Measurements from ENCODE around the gene UQCRQ.

UQCRQ gene

GRCh38 chr5:132866342-132867045 is at the start of gene UQCRQ, which contains the start of gene GDF9:
UQCRQ (plus strand) TSS chr5:132866642; CDS start chr5:132866882, 240 bp downstream.
GDF9 (minus strand) TSS chr5:132866469; CDS start chr5:132864533, 1,936 bp downstream.
- DNase-seq: peak; percentile 83 to 99 (median 97)

DNA sequence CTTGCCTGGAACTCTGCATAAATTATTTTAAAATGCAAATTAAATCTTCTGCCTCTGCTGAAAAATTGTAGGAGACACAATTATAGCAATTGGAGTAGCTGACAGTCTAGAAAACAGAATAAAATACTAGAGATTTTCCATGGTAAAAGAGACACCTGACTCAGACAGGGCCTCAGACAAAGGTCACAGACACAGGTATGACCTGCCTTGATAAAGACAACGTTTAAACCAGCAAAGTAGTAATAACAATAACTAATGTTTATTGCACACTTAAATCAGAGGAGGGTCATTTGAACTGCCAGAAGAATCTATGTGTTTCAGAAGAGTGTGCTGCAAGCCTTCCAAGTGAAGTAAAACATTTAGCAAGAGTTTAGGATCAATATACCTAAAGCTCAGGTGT is 49.4 kb upstream of the UQCRQ start:
- no peak for DNase-seq

- peak in 34 of 56 donors; percentile 21 to 84 (median 57) for DNase-seq
Measured at GRCh38 chr5:132819468-132819867, 47.0 kb upstream of the UQCRQ start.

GRCh38 chr5:132820162-132820754 is 46.2 kb upstream of the UQCRQ start:
- peak; percentile 26 to 97 (median 89) for DNase-seq

DNA sequence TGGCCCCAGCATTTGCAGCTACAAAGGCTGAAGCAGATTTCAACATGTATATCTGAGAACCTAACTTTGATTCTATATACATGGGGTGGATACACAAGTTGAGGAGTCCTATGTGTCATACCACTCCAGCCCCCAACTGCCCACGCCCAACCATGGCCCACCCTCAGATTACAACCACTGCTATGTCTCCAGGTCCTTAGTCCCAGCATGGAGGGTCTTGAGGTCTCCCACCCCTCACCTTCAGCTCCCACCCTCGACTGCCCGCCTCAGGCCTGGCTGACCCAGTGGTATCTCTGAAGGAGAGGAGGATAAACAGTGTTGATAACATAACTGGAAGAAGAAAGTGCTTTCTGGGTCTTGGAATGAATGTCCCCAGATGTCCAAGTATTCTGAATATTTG is 45.1 kb upstream of the UQCRQ start:
- peak in 12 of 56 donors; percentile 26 to 70 (median 62) for DNase-seq

DNA sequence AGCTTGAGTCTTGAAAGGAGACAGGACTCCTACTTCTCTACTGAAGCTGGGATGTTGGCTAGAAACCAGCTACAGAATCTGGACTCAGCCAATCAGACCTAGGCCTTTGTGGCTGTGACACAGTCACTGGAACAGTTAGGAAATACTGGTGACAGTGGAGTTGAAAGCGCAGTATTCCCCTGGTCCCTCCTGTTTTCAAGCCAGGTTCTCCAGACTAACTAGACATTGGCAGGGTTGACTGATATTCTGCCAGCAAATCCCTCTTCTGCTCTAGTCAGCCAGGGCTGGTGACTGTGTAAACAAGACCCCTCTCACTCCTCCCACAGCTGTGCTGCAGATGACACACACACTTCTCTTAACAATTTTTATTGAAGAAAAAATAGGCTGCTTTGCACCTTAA is 44.7 kb upstream of the UQCRQ start:
- peak in 40 of 56 donors; percentile 19 to 74 (median 52) for DNase-seq

- peak in 25 of 56 donors; percentile 17 to 72 (median 44) for DNase-seq
Measured at GRCh38 chr5:132822650-132823480, 43.6 kb upstream of the UQCRQ start.

DNA sequence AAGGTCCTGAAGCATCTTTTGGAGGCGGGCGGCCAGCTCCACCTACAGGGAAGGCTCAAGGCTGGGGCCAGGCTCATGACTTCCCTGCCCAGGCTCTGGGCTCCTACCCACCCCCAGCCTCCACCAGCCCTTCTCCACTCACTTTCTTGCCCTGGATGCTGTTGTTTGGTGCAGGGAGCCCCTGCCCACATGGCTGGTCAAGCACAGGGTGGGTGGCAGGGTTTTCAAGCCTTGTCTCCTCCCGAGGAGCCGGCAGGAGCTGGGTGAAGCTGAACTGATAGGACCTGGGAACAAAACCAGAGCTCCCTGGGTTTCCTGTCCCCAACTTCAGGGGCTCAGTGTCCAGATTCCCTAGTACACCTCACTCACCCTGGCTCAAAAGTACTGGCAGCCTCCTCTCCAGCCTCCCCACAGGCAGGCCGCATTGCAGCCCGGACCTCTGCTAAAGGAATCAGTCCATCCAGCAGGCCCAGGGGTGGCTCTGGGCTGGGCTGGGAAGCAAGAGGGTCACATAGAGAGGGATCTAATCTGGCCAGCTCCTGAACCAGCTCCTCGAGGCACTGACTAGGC is 42.9 kb upstream of the UQCRQ start:
- DNase-seq: no peak

- no peak for DNase-seq
Measured at GRCh38 chr5:132824426-132824825, 42.0 kb upstream of the UQCRQ start.

- DNase-seq: no peak
Measured at GRCh38 chr5:132825033-132825833, 41.2 kb upstream of the UQCRQ start.

- DNase-seq: no peak
Measured at GRCh38 chr5:132825834-132826391, 40.5 kb upstream of the UQCRQ start.

- DNase-seq: no peak
Measured at GRCh38 chr5:132826424-132827082, 39.9 kb upstream of the UQCRQ start.

GRCh38 chr5:132827943-132828673 is 38.3 kb upstream of the UQCRQ start:
- DNase-seq: no peak

DNA sequence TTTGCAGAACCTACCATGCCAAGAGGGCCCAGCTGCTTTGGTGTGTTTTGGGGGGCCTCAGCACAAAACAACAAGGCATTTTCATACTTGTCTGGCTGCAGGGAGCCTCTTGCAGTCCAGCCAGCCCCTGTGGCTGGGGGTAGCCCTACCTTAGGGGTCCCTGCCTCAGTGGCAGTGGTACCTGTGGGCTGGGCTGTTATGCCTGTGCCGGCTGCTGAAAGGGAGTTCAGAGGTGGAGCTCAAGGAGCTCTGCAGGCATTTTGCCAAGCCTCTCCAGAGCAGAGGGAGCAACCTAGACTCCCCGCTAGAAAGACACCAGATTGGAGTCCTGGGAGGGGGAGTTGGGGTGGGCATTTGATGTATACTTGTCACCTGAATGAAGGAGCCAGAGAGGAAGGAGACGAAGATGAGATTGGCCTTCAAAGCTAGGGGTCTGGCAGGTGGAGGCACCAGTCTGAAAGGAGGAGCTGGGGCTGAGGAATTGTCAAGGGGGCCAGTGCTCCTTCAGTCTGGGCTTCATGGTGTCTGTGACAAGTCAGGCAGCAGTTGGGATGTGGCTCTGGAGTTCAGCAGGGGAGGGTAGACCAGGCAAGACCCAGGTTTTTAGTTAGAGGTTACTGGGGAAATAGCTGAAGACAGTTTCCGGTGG is 37.5 kb upstream of the UQCRQ start:
- DNase-seq: no peak

DNA sequence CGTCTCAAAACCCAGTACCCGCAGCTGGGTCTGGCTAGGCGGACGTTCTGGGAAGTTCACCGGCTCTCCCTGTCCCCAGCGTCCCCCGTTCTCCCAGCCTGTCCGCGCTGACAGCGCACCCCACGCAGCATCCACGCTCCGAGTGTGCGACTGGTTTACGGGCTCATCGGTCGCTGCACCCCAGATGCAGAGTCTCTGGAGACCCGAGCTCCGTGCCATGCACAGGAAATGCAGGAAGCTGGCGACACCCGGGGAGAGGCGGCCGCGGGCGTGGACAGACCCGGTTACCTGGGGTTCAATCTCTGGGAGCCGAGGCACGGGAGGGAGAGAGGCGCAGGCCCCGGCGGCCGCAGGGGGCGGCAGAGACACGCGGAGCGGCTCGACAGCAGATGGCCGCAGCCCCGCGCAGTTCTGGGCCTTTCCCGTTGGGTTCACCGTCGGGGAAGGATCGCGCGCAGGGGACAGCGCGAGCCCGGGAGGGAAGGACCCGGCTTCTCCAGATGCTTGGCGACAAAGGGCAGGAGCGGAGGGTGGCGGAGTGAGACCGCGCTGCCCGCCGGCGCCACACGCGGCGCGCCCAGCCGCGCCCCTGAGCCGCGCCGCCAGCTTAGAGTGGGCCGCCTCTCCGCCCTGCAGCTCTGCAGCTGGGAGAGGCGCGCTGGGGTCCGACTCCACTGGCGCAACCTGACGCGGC is 36.6 kb upstream of the UQCRQ start:
- peak in 47 of 56 donors; percentile 20 to 81 (median 62) for DNase-seq

- peak in 18 of 56 donors; percentile 14 to 65 (median 40) for DNase-seq
Measured at GRCh38 chr5:132830436-132831094, 35.9 kb upstream of the UQCRQ start, which contains the start of gene SHROOM1. SHROOM1 (minus strand) TSS chr5:132830647; CDS start chr5:132826140, 4,507 bp downstream.

Measured in nucleus accumbens (tissue), 56 donors.